GM18867 (cell line): ENCODE data around the gene PDE10A.
"Not testable (repeated sequence)": the region's sequence is repeated elsewhere in the genome, so short reads cannot be mapped to it uniquely, and the experiment has no call there.

ENCODE experiments used
- ATAC-seq: cut with Tn5 transposase; IDR thresholded peaks from one replicate; pipeline ENCODE4 v1.9.1; 2021; ENCODE audit warnings: mild to moderate bottlenecking, moderate library complexity; ENCODE audit not compliant: unreplicated experiment

PDE10A gene

DNA sequence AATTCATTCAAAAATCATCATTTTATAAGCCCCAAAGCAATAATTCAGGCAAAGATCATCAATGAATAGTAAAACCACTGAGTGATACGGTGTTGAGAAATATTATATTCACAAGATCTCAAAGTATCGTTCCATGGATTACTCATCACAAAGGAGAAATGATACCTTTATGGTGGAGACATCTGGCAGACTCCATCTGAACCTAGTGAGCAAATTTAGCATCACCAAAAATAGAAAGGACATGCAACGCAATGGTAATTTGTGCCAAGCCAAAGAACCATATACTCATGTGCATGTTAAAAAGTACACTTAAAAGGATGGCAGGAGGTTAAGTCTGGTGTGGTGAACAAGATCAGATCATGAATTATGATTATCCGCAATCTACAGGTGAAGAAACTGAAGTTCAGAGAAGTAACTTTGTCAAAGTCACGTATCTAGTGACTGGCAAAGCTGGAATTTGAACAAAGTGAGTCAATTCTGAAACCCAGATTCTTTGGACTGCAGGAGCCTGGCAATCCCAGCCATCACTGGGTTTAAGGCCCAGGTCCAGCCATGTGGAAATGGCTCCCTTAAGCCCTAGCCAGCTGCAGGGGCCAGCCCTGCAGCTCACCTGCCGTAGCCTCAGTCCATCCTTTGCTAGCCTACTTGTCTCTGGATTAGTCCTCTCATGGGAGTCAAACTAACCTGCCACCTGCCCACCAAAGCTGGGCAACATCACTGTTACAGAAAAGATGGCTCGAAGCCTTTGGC is 68.3 kb downstream of the PDE10A start:
- ATAC-seq: no peak

- ATAC-seq: not testable (repeated sequence)
These were observed 70.1 kb downstream of the PDE10A start for GRCh38 chr6:165592947-165593346.

- no peak for ATAC-seq
These were observed 74.5 kb downstream of the PDE10A start for GRCh38 chr6:165588515-165588914.

DNA sequence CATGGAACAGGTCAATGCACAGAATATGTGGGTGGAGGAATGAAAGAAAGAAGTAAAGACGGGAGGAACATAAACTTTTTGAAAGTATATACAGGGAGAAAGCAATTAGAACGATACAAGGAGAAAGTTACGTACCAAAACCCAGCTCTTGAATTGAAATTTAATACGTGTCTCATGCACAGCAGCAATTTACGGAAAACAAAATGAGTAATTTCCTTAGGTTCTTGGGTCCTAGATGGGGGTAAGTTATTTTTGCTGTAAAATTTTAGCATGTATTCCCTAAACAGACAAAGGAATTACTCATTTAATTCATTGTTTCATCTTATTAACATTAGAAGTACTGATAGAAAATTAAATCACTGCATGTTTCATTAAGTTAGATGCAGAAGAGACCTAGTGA is 75.8 kb downstream of the PDE10A start:
- ATAC-seq: no peak

GRCh38 chr6:165586706-165587105 is 76.3 kb downstream of the PDE10A start:
- ATAC-seq: no peak

DNA sequence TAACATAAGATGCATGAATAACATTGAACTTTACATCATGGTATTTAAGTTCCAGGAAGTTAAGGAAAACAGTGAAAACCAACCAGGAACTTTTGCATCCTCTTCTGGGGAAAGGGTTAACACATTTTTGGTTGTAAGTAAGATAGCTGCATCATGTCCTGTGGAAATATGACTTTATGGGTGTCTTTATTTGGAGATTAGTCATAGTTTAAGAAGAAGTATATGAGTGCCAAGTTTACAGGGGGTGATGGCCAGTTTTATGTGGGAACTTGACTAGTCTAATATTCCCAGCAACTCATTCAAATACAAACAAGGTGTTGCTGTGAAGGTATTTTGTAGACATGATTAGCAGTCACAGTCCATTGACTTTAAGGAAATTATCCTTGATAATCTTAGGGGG is 78.0 kb downstream of the PDE10A start:
- no peak for ATAC-seq

GRCh38 chr6:165584541-165584940 is 78.5 kb downstream of the PDE10A start:
- no peak for ATAC-seq

- no peak for ATAC-seq
These were observed 81.4 kb downstream of the PDE10A start for GRCh38 chr6:165581678-165582077.

DNA sequence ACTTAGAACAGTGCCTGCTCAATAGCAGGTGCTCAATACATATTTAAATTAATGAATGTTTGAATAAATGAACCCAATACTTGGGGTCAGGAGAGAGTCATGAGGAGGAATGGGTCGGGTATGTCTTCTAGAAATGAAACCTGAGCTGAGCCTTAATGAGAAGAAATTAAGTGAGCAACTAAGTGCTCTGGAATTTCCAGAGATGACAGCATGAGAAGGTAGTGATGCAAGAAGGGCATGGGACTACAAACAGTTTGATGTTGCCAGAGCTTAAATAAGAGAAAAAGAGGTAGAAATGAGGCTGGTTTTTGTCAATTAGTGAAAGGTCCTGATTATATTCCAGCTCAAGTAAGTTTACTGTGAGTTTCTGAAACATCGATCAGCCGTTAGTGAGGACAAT is 82.9 kb downstream of the PDE10A start:
- ATAC-seq: no peak

DNA sequence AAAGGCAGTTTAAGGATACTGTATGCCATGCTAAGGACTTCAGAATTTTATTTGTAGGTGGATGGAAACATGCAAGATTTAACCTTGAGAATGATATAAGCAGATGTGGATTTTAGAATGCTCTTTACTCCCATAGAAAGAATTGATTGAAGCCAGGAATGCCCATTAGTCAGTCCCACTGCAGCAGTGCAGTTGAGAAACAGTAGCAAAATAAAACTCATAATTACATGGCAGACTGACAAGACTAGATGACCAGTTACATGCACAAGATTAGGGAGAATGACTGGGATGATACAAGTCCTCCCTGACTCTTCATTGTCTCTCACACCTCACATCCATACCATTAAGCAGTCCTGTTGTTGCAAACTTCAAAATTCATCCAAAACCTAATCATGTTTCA is 83.9 kb downstream of the PDE10A start:
- no peak for ATAC-seq

GRCh38 chr6:165577556-165577955 is 85.5 kb downstream of the PDE10A start:
- no peak for ATAC-seq

GRCh38 chr6:165575158-165575549 is 87.9 kb downstream of the PDE10A start:
- ATAC-seq: no peak

GRCh38 chr6:165574220-165575157 is 88.6 kb downstream of the PDE10A start:
- no peak for ATAC-seq

- ATAC-seq: no peak
These were observed 89.4 kb downstream of the PDE10A start for GRCh38 chr6:165573671-165574070.

- ATAC-seq: peak; percentile 84
These were observed 91.3 kb downstream of the PDE10A start for GRCh38 chr6:165571721-165572132.

DNA sequence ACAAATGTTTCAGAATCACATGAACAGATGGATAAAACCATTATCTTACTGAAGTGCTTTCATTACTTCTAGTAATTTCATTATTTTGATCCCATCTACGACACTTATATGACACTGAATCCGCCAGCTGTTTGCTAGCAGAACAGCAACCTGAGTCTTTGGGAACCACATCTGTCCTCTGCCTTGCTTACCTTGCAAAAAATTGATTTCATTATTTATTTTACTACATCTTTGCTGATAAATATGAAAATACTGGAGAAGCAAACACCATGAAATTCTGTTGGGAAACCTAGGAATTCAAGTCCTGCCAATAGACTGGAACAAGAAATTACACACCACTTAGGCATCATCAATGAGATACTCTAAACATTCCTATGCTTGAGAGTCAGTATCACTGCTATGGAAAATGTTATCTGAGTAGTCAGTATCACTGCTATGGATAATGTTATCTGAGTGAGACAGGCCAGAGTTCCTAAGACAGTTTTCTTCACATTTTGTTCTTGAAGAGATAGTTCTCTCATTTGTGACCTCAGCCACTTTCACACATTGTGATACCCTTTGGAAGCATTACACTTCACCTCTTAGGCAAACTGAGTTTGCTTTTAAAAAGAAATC is 91.9 kb downstream of the PDE10A start:
- ATAC-seq: peak; percentile 1

DNA sequence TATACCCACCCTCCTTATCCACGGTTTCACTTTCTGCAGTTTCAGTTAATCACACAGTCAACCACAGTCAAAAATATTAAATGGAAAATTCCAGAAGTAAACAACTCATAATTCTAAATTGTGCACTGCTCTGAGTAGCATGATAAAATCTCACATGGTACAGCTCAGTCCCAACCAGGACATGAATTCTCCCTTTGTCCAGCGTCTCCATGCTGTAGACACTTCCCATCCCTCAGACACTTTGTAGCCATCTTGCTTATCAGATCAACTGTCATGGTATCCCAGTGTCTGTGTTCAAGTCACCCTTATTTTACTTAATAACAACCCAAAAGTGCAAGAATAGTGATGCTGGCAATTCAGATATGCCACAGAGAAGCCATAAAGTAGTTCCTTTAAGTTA is 94.7 kb downstream of the PDE10A start:
- ATAC-seq: no peak

- ATAC-seq: no peak
These were observed 96.8 kb downstream of the PDE10A start for GRCh38 chr6:165566088-165566828.

DNA sequence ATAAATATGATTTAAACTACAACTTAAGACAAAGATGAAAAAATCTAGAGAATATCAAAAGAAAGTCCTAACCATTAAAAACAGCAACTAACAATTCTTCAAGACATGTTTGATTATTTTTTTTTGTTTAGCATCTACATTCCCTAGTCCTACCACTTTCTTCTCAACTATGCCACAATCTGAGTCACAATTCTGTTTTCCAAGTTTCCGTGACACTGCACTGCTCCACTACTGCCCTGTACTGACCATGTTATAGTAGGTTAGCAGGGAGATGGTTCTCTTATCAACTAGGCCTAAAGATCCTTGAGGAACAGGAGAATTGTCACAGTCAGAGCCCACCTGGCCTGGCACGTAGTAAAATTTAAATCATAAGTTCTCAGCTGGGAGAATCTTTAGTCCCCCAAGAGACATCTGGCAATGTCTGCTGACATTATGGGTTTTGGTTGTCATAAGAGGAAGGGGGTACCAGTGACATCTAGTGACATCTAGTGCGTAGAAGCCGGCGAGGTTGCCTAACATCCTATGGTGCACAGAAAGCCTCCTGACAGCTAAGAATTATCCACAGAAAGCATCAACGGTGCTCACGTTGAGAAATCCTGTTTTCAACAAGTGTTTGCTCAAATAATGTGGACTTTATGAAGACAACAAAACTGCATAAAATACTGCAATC is 100.5 kb downstream of the PDE10A start:
- ATAC-seq: no peak

DNA sequence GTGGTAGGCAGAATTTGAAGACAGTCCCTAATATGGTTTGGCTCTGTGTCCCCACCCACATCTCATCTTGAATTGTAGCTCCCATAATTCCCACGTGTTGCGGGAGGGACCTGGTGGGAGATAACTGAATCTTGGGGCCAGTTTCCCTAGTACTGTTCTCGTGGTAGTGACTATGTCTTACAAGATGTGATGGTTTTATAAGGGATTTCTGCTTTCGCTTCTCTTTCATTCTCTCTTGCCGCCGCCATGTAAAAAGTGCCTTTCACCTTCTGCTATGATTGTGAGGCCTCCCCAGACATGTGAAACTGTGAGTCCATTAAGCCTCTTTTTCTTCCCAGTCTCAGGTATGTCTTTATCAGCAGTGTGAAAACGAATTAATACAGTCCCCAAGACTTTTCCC is 103.4 kb downstream of the PDE10A start:
- no peak for ATAC-seq
